Keratinocyte (primary cell): ENCODE results near the gene OGDHL.

Experiments used
- CTCF ChIP-seq, 3 experiments: IDR thresholded peaks in 1 of 3; conservative IDR thresholded peaks in 1 of 3; optimal IDR thresholded peaks in 1 of 3; 2 replicates in 2 of 3; 3 replicates in 1 of 3; pipeline versions ENCODE3 to v1.5.1; 2011; ENCODE audit warnings: low read length in 3 of 3, mild to moderate bottlenecking in 3 of 3, moderate library complexity in 2 of 3, control low read depth in 1 of 3, inconsistent platforms in 1 of 3; ENCODE audit not compliant: insufficient read depth in 2 of 3; ENCODE audit errors: extremely low read depth in 1 of 3
- EZH2 ChIP-seq: IDR thresholded peaks from one replicate; pipeline ENCODE4 v1.6.1; 2012; ENCODE audit warnings: inconsistent platforms, mild to moderate bottlenecking, low read length, moderate library complexity

GRCh38 chr10:49775014-49775413 is 12.9 kb upstream of the OGDHL start:
- no peak for TF ChIP-seq CTCF (optimal IDR thresholded peaks at IDR 0.05 in 1 of 3, IDR thresholded peaks at IDR 0.05 in 1 of 3, conservative IDR thresholded peaks at IDR 0.05 in 1 of 3; ENCODE audit: extremely low read depth in 1 of 3, insufficient read depth in 2 of 3, low read length in 3 of 3)
- no peak for TF ChIP-seq EZH2
